G401 (cell line): ENCODE results near the gene RNF26. TPM values are rescaled to one million over a fixed set of nuclear protein-coding genes. Genes with fewer than 3 reads are reported as not detected.
A peak's percentile ranks its signal among the peaks of the same experiment; 100 is the strongest.
"Not testable (repeated sequence)": the region's sequence is repeated elsewhere in the genome, so short reads cannot be mapped to it uniquely, and the experiment has no call there.

ENCODE experiments used
- DNase-seq: peaks from one replicate; pipeline ENCODE4 v3.0.0-alpha.2; 2015; ENCODE audit warnings: low spot score
- in situ Hi-C: cut with HindIII; loops from 2 replicates; pipeline ENCODE4 v1.10.0; 2016; ENCODE audit warnings: low sequenced_read_pairs, mixed read lengths
- total RNA-seq: library from RNA; depleted of rRNA; stranded (reverse); fragments of >200 nt; shearing (Covaris generic); gene quantifications from 2 replicates; pipeline ENCODE4 v1.2.3, GENCODE V29; 2014; rRNA removed

The RNF26 gene
- total RNA-seq, 1 experiment from 2014 or later = 19.9 TPM

GRCh38 chr11:119374632-119375336, 40.5 kb downstream of the RNF26 start:
- no peak for DNase-seq
- in situ Hi-C loops = loop anchor here (10.0 kb wide), 1 partner anchor 100 kb away; no protein-coding TSS in a partner anchor

GRCh38 chr11:119375337-119376196, 41.2 kb downstream of the RNF26 start:
- no peak for DNase-seq
- in situ Hi-C loops = loop anchor here (10.0 kb wide), 1 partner anchor 99 kb away; no protein-coding TSS in a partner anchor

GRCh38 chr11:119376197-119376847, 42.0 kb downstream of the RNF26 start:
- in situ Hi-C loops = loop anchor here (10.0 kb wide), 1 partner anchor 98 kb away; no protein-coding TSS in a partner anchor
- DNase-seq = no peak

- in situ Hi-C loops = loop anchor here (10.0 kb wide), 1 partner anchor 97 kb away; no protein-coding TSS in a partner anchor
- no peak for DNase-seq
These were observed 43.0 kb downstream of the RNF26 start for GRCh38 chr11:119377112-119377901.

GRCh38 chr11:119377961-119378667, 43.8 kb downstream of the RNF26 start:
- no peak for DNase-seq
- in situ Hi-C loops = loop anchor here (10.0 kb wide), 1 partner anchor 97 kb away; no protein-coding TSS in a partner anchor

- in situ Hi-C loops = loop anchor here (10.0 kb wide), 1 partner anchor 96 kb away; no protein-coding TSS in a partner anchor
- DNase-seq = no peak
These were observed 44.6 kb downstream of the RNF26 start for GRCh38 chr11:119378851-119379465.

GRCh38 chr11:119380160-119380826, 46.0 kb downstream of the RNF26 start:
- no peak for DNase-seq
- in situ Hi-C loops = no loop called here

GRCh38 chr11:119380827-119381180, 46.5 kb downstream of the RNF26 start:
- in situ Hi-C loops = no loop called here
- peak; percentile 38 for DNase-seq

- in situ Hi-C loops = no loop called here
- DNase-seq = peak; percentile 97
These were observed 47.1 kb downstream of the RNF26 start, which contains the start of gene USP2 for GRCh38 chr11:119381181-119381988. Gene USP2, minus strand, starts transcription at chr11:119381690. Its CDS starts 8,210 bp downstream, at chr11:119373480.

GRCh38 chr11:119382101-119382500, 47.8 kb downstream of the RNF26 start:
- in situ Hi-C loops = no loop called here
- no peak for DNase-seq

GRCh38 chr11:119382513-119382912, 48.2 kb downstream of the RNF26 start:
- in situ Hi-C loops, DNase-seq: not testable (repeated sequence)

GRCh38 chr11:119384332-119384731, 50.0 kb downstream of the RNF26 start:
- DNase-seq = no peak
- in situ Hi-C loops = no loop called here

Other genes with a start within 250 kb of the RNF26 start
- gene HMBS, start 249.6 kb upstream of the RNF26 start, total RNA-seq = 63.6 and 87.0 TPM in 2 replicates
- gene DPAGT1, start 232.7 kb upstream of the RNF26 start, total RNA-seq = 4.0 and 4.7 TPM in 2 replicates
- 4.6 and 5.8 TPM in 2 replicates for gene C2CD2L, start 227.2 kb upstream of the RNF26 start, total RNA-seq
- gene HINFP, start 212.9 kb upstream of the RNF26 start, total RNA-seq = 18.5 and 22.4 TPM in 2 replicates
- gene ABCG4, start 185.5 kb upstream of the RNF26 start, total RNA-seq = 0.06 and 1.7 TPM in 2 replicates
- gene NLRX1, start 165.8 kb upstream of the RNF26 start, total RNA-seq = not detected in 2 replicates
- gene NHERF4, start 149.1 kb upstream of the RNF26 start, total RNA-seq = not detected in 2 replicates
- 4.9 and 11.7 TPM in 2 replicates for gene CBL, start 128.2 kb upstream of the RNF26 start, total RNA-seq
- 77.2 and 90.3 TPM in 2 replicates for gene MCAM, start 17.4 kb upstream of the RNF26 start, total RNA-seq
- gene C1QTNF5, start 6.4 kb downstream of the RNF26 start, total RNA-seq = 0.17 and 1.0 TPM in 2 replicates
- gene MFRP, start 12.2 kb downstream of the RNF26 start, total RNA-seq = 0.25 and 7.3 TPM in 2 replicates
- 0.75 and 1.8 TPM in 2 replicates for gene USP2, start 47.2 kb downstream of the RNF26 start, total RNA-seq
- gene THY1, start 88.6 kb downstream of the RNF26 start, total RNA-seq = 30.5 and 57.4 TPM in 2 replicates